Measurements from ENCODE around the gene IL6ST.
"Not testable (repeated sequence)": the region's sequence is repeated elsewhere in the genome, so short reads cannot be mapped to it uniquely, and the experiment has no call there.

IL6ST gene

DNA sequence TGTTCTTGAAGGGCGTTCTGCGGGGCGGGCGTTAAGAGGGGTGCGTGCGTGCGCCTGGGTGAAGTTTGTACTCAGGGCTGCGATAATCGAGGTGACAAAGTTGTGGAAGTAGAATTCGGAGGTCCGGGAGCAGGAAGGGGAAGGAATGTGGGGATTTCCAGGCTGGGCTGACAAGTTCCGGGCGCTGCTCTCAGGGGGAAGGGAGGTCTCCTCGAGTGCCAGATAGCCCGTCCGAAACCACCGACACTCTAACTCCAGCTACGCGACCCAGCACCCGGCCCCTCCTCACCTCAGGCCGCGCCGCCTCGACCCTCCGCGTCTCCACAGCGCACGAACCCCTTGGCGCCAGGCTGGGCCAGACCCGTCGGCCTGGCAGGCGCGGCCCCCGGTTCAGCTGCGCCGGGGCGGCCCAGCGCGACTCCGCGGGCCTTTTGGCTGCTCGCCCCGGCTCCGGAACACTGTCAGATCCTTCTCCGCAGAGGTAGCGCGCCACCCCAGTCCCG is at the start of gene IL6ST:
Gene IL6ST, minus strand, starts transcription at position 469 of the 503 bp plus-strand sequence. CDS start 18,685 bp downstream, outside the sequence.
- DNase-seq = no peak

DNA sequence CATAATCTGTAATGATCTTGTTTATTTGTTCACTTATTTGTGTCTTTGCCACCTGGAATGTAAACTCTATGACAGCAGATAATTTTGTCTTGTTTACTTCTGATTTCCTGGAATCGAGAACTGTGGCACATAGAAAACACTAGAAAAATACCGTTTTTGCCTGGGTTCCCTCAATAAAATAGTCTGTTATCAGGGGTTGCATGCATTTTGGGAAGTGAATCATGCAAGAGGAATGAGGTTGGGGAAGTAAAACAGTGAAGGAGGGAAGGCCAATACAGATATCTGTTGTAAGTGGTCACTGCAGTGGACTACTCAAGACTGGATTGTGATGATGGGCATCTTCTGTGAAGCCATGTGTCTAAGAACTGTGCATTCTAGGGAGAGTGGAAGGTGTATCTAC is 45.2 kb upstream of the IL6ST start:
- no peak for DNase-seq

DNA sequence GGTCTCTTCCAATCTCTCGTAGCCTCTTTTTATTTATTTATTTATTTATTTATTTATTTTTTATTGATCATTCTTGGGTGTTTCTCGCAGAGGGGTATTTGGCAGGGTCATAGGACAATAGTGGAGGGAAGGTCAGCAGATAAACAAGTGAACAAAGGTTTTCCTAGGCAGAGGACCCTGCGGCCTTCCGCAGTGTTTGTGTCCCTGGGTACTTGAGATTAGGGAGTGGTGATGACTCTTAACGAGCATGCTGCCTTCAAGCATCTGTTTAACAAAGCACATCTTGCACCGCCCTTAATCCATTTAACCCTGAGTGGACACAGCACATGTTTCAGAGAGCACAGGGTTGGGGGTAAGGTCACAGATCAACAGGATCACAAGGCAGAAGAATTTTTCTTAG is 43.4 kb upstream of the IL6ST start:
- not testable (repeated sequence) for DNase-seq

DNA sequence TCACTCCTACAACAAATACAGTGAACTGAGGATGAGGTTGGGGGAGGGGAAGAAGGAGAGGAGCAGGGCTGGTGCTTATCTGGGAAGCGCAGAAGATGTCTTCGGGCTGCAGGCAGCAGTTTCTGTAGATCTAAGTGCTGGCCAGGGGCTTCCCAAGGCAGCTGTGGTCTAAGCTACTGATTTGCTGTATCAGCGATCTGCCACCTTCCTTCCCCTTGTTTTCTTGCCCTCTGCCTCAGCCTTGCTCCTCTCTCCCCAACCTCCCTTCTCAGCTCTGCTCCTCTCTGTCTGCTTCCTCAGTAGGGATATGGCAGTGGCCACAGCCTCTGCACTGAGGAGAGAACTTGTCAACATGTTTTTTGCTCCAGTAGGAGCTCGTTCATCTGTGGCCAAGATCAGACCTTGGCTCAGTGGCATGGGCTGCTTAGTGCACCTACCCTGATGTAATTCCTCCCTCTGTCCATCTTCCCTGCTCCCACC is 42.8 kb upstream of the IL6ST start:
- no peak for DNase-seq

DNA sequence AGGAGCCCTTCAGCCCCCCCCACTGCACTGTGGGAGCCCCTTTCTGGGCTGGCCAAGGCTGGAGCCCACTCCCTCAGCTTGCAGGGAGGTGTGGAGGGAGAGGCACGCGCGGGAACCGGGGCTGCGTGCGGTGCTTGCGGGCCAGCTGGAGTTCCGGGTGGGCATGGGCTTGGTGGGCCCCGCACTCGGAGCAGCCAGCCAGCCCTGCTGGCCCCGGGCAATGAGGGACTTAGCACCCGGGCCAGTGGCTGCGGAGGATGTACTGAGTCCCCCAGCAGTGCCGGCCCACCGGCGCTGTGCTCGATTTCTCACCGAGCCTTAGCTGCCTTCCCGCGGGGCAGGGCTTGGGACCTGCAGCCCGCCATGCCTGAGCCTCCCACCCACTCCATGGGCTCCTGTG is 40.6 kb upstream of the IL6ST start:
- not testable (repeated sequence) for DNase-seq

DNA sequence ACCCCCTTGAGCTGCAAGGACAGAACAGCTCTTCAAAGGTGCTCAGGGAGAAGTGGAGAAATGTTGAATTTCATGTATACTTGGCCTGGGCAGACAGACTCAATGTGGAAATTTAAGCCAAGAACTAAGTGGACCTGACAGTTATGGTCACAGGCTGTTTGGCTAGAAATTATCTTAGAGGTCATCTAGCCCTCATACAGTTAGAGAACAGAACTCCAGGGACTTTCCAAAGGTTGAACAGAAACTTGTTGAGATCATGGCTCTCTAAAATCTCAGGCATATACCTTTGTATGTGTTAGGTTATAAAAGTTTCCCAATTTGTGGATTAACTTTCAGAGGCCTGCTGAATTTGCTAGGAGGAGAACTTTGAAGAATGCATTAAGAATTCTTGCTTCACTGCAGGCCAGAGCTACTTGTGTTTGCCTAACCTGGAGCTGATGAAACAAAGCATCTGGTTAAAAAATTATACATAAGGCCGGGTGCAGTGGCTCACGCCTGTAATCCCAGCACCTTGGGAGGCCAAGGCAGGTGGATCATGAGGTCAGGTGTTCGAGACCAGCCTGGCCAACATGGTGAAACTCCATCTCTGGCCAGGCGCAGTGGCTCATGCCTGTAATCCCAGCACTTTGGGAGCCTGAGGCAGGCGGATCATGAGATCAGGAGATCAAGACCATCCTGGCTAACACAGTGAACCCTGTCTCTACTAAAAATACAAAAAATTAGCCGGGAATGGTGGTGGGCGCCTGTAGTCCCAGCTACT is 35.3 kb upstream of the IL6ST start:
- not testable (repeated sequence) for DNase-seq

DNA sequence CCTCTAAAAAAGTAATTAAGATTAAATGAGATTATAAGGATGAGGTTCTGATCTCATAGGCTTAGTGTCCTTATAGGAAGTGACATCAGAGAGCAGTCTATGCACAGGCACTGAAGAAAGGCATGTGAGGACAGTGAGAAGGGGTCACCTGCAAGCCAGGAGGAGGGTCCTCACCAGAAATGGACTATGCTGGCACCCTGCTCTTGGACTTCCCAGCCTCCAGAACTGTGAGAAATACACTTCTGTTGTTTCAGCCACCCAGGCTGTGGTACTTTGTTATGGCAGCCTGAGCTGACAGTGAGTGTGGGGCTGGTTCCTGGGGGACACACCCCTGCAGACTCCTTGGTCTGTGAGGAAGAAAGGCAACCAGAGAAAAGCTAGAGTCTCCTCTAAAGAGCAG is 34.7 kb upstream of the IL6ST start:
- DNase-seq = no peak

DNA sequence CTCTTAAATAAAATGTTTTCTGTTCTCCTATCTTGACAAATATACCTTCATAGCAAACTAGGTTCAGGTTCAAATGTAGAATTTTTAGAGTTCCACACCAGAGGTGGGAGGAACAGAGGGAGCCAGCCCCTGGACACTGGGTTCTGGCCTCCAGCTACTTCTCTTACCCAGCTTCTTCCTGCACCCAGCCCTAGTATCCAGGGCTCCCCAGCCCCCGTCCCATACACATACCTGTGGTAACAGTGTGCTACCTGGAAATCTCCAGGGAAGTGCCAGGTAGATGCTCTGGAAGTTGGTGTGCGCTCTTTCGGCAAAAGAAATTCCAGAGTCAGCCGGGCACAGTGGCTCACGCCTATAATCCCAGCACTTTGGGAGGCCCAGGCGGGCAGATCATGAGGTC is 33.9 kb upstream of the IL6ST start:
- no peak for DNase-seq

DNA sequence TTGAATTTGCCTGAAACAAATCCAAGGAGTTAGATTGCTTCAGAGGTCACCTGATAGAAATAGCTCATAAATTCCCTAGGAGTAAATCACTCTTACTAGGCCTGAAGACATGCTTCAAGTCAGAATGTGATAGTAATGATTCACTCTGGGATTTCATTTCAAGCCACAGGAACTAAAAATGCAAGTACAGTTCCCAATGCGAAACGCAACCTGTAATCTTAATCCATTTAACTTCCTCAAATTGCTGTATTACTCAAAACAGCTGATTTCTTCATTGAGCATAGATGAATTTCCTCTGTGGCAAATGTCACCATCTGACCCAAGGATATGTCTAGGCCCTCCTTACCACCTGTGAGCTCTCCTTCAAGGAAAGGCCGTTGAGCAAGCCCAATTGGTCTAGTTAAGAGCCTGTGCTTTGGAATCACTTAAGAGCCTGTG is 32.1 kb upstream of the IL6ST start:
- no peak for DNase-seq

DNA sequence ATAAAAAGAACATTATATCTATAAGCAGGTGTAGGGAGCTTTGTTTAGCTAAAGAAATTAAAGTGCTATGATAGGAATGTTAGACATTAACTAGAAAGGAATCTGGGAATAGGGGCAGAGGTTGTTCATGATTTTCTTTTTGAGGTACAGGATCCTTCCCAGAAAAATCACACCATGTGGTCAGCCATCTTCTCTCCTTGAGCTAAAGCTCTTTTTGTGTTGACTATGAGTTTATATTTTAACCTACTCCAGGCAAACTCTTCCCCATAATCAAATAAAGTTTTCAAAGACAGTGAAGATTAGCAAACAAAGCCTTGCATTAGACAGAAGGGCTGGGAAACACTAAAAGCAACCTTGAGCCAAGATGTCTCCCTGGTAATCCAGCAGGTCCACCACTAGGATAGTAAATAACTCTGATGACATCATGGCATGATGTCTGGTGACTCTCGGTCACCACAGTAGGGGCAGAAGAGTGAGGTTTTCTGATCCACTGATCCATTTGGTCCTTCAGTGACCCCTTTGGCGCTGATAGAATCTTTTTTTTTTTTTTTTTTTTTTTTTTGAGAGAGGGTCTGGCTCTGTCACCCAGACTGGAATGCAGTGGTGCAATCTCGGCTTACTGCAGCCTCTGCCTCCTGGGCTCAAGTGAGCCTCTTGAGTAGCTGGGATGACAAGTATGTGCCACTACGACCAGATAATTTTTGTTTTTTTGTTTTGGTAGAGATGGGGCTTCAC is 30.6 kb upstream of the IL6ST start:
- DNase-seq = no peak

DNA sequence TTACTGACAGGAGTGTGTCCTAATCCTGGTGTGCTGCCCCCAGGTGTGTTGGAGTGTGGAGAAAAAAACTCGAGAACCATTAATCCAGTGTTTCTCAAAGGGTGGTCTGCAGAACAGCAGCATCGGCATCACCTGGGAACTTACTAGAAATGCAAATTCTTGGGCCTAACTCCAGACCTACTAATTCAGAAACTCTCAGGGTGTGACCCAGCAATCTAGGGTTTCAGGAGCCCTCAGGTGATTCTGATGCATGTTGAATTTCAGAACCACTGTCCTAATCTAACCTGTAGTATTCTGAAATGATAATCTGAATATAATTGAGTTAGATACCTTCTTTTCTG is 30.0 kb upstream of the IL6ST start:
- no peak for DNase-seq

DNA sequence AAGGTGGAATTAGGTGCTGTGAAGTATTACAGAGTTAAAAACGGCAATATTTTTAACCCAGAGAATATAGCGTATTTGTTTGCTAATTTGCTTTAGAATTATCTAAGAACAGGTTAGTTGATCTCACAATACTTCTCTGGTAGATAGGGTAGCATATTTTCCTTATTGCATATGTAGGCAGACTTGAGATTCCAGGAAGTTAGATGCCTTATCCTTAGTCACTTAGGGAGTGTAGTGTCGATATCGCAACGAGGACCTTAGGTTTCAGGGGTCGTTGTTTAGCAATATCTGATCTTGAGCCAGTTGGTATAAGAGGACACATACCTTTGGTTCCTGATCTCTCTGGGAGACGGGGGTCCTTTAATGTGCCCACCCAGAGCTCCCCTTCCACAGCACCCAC is 28.5 kb upstream of the IL6ST start:
- no peak for DNase-seq

DNA sequence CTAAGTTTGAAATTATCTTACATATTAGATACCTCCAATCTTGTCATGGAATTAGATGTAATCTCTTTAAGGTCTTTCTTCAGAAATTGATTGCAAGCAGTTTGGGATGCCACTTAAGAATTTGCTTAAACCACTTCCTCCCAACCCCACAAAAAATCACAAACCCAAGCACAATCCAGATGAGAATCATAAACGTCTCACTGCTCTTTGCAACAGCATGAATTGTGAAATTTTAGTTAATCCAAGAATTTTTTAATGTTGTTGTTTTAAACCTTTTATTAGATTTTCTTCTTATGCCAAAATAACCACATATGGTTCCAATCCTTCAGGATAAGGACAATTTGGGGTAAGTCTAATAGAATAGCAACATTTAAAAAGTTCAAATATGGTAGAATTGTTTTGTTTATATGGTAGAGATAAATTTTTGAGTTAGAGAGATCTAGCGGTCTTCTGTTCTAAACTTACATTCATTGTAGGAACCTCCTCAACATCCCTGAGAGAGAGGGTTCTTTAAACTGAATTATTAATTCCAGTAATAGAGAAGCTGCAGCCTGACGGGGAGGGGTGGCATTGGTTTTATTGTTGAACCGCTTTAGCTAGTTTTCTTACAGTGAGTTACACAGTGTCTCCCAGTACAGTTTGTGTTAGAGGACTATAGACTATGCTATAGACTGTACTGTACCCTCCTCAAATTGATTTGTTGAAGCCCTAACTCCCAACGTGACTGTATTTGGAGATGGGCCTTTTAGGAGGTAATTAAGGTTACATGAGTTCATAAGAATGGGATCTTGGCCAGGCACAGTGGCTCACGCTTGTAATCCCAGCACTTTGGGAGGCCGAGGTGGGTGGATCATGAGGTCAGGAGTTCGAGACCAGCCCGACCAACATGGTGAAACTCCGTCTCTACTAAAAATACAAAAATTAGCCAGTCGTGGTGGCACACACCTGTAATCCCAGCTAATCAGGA is 24.8 kb upstream of the IL6ST start:
- DNase-seq = no peak

DNA sequence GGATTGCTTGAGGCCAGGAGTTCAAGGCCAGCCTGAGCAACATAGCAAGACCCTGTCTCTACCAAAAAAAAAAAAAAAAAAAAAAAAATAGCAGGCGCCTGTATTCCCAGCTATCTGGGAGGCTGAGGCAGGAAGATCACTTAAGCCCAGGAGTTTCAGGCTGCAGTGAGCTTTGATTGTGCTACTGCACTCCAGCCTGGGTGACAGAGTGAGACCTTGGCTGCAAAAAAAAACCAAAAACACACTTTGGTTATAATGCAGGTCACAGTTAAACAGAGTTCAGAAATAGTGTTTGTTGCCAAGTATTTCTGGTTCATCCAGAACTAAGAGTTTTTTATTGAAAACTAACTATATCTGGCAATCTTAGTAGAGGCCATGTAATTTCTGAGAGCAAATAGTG is 24.1 kb upstream of the IL6ST start:
- DNase-seq = no peak

DNA sequence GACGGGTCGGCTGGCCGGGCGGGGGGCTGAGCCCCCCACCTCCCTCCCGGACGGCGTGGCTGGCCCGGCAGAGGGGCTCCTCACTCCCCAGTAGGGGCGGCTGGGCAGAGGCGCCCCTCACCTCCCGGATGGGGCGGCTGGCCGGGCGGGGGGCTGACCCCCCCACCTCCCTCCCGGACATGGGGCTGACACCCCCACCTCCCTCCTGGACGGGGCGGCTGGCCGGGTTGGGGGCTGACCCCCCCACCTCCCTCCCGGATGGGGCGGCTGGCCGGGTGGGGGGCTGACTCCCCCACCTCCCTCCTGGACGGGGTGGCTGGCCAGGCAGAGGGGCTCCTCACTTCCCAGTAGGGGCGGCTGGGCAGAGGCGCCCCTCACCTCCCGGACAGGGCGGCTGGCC is 19.9 kb upstream of the IL6ST start:
- DNase-seq = not testable (repeated sequence)

DNA sequence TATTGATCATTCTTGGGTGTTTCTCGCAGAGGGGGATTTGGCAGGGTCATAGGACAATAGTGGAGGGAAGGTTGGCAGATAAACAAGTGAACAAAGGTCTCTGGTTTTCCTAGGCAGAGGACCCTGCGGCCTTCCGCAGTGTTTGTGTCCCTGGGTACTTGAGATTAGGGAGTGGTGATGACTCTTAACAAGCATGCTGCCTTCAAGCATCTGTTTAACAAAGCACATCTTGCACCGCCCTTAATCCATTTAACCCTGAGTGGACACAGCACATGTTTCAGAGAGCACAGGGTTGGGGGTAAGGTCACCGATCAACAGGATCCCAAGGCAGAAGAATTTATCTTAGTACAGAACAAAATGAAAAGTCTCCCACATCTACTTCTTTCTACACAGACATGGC is 19.2 kb upstream of the IL6ST start:
- not testable (repeated sequence) for DNase-seq

DNA sequence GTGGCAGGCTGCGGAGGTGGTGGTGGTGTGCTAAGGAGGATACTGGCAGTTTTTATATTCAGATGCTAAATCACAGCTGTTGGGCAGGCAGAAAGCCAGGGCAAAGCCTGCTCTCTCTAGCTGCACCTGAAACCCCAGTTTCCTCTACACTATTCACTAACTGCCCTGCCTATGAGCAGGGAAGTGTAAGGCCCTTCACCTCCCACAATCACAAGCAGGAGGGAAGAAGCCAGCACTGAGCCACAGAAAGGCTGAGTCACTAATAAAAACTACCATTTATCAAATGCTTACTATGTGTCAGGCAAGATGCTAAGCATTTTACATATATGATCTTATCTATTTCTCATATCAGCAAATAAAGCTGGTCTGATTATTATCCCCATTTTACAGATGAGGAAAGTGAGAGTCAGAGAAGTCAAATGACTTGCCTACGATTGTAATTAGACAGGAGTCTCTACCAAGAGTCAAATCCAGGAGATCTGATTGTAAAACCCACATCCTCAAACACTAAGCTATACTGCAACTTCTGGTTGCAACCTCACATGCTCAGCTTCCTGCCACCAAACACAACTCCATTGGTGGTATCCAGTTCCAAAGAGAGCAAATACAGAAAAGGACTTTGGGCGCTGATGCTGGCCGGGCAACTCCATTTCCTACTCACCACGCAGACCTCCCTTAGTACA is 17.7 kb upstream of the IL6ST start:
- DNase-seq = no peak

DNA sequence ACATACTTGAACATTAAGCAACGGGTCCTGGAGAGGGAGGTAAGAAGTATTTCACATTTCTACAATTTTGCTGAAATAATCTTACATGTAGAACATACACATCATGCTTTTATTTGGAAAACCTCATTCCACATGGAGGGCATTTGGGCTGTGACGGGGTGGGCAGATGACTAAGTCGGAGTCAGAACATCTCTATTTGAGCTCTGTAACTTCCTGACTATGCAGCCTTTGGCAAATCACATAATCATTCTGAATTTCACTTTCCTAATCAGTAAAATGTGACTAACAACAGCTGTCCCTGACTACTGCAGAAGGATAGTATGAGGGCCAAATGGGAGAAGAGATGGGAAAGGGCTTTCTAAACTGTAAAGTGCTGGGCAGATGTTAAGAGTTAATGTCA is 17.1 kb upstream of the IL6ST start:
- DNase-seq = no peak

DNA sequence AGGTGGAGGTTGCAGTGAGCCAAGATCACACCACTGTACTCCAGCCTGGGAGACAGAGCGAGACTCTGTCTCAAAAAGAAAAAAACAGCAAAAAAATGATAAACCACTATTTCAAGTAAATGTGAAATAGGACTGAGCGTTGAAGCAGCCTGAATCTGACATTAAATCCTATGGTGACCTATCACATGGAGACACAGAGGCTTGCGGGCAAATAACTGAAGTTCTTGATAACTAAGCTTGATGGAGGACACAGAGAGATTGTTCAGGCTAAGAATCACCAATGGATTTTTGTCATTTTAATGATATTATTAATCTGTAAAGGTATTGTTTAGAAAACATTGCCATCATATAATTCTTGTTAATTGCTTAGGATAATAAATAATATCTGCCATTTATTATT is 15.7 kb upstream of the IL6ST start:
- DNase-seq = no peak

DNA sequence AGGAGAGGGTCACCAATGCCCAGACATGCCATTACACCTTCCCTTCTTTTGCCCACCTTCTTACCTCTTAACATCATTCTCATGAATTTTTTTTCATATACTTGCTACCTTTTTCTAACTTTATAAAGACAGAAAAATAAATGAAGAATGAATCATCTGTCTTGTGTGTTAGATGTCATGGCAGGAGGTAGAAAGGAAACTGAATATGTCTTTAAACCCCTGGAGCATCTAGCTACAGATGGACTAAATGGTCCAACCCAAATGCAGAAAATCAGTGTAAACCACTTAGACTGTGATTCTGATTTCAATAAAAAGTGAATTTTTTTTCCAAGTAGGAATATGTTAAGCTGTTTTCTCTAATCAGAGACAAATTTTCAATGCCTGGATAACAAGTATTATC is 11.8 kb upstream of the IL6ST start:
- DNase-seq = no peak

DNA sequence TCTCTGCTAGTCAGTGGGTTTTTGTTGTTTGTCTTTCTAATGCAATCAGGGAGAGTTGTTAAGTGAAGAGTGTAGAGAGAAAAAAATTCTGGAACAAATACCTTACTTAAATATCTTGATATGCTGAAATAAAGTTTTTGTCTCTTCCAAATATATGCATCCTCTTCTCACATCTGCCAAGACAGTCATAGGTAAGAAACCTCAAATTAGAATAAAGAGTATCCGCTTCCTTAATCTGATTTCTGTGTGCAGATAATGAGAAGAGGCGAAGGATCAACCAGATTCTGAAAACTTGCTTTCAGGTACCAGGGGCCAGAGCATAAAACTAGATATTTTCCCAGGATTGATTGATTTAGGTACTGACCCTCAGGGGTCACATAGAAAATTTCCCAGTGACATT is 11.3 kb upstream of the IL6ST start:
- no peak for DNase-seq

DNA sequence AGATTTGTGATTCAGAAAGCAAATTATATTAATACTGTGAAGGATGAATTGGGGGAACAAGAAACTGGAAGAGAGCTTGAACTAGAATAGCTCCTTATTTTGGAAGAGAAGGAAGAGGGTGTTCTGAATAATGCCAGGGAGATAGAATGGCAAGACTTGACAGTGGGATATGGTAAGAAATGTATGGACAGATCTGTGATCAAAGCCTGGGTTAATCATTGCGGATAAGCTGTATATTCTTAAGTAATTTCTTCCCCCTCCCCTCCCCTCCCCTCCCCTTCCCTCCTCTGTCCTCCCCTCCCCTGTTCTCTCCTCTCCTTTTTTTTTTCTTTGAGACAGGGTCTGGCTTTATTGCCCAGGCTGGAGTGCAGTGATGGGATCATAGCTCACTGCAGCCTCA is 10.1 kb upstream of the IL6ST start:
- no peak for DNase-seq

Data from cortex of kidney (tissue), 1 donor.